Mucosa of descending colon (tissue), 3 donors: ENCODE results near the gene NPIPB8. TPM values are rescaled to one million over a fixed set of nuclear protein-coding genes. Genes with fewer than 3 reads are reported as not detected.
A peak's percentile ranks its signal among the peaks of the same experiment; 100 is the strongest.
"Not testable (repeated sequence)": the region's sequence is repeated elsewhere in the genome, so short reads cannot be mapped to it uniquely, and the experiment has no call there.

Experiments used
- ATAC-seq: fragments of 200-7000 bp; cut with Tn5 transposase; one replicate; pipeline ENCODE4 v1.9.1; 2020; ENCODE audit warnings: mild to moderate bottlenecking, moderate library complexity
- DNase-seq, 3 donors: peaks; one replicate each; pipeline ENCODE4 v3.0.0-alpha.2; 2020
- H3K36me3 ChIP-seq: fragments of 200-600 bp; one replicate; pipeline ENCODE4 v1.8.0; 2021; ENCODE audit warnings: low read depth, mild to moderate bottlenecking
- H3K4me1 ChIP-seq: fragments of 200-600 bp; one replicate; pipeline ENCODE4 v1.8.0; 2021; ENCODE audit warnings: low read depth, mild to moderate bottlenecking
- H3K4me3 ChIP-seq: fragments of 200-600 bp; one replicate; pipeline ENCODE4 v1.8.0; 2021; ENCODE audit warnings: mild to moderate bottlenecking
- H3K9me3 ChIP-seq: fragments of 200-600 bp; one replicate; pipeline ENCODE4 v1.8.0; 2021; ENCODE audit warnings: mild to moderate bottlenecking
- intact Hi-C, 2 donors: fragments of 100-400 bp; cut with DNase I in 1 of 2; cut with micrococcal nuclease in 1 of 2; formaldehyde crosslinking; loops; one replicate each; pipeline versions ENCODE4 v1.11.0 to v1.11.1; 2022; cut with DNase I, micrococcal nuclease
- total RNA-seq, 3 donors: library from RNA; stranded (reverse); fragmentation: NEBNext Ultra II Directional in 2 of 3; extraction: Animal tissue kit (Norgen Biotek cat#: 25700) in 2 of 3; gene quantifications; one replicate each; pipeline versions ENCODE4 v1.2.1 to v1.2.4, GENCODE V29; 2021 to 2023
- TF ChIP-seq, protein P1 (sequence below): fragments of 200-600 bp; IDR thresholded peaks from one replicate; pipeline ENCODE4 v1.8.0; 2022; ENCODE audit warnings: antibody characterized with exemption, mild to moderate bottlenecking
- donor health status: DM: no; HTN: no; CAD: no; lungs with moderate emphysema.
- donor health status: DM: no; HTN: no; CAD: no.
- donor health status: DM: no; HTN: yes; CAD: no.

Gene NPIPB8
- total RNA-seq, 3 donors from 2014 or later = 0.92 to 10.1 (median 1.2) TPM

DNA sequence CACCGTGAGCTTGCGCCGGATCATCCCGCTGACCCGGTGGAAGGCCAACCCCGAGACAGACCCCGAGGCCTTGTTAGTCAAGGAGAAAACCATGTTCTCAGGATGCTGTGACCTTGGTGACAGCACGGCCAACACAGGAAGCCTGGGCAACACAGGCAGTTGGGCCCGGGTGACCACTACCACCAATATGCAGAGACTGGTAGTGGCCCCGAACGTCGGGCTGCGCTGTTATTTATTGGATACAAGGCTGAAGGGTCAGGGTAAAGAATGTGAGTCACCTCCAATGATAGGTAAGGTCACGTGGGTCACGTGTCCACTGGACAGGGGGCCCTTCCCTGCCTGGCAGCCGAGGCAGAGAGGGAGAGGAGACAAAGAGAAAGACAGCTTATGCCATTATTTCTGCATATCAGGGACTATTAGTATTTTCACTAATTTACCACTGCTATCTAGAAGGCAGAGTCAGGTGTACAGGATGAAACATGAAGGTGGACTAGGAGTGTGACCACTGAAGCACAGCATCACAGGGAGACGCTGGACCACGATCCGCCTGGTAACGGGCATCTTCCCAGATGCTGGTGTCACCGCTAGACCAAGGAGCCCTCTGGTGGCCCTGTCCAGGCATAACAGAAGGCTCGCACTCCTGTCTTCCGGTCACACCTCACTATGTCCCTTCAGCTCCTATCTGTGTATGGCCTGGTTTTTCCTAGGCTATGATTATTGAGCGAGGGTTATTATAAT is 22.2 kb upstream of the NPIPB8 start:
- H3K9me3 ChIP-seq, intact Hi-C loops, ATAC-seq, H3K36me3 ChIP-seq, H3K4me3 ChIP-seq, H3K4me1 ChIP-seq: not testable (repeated sequence)
- TF ChIP-seq, protein P1, sequence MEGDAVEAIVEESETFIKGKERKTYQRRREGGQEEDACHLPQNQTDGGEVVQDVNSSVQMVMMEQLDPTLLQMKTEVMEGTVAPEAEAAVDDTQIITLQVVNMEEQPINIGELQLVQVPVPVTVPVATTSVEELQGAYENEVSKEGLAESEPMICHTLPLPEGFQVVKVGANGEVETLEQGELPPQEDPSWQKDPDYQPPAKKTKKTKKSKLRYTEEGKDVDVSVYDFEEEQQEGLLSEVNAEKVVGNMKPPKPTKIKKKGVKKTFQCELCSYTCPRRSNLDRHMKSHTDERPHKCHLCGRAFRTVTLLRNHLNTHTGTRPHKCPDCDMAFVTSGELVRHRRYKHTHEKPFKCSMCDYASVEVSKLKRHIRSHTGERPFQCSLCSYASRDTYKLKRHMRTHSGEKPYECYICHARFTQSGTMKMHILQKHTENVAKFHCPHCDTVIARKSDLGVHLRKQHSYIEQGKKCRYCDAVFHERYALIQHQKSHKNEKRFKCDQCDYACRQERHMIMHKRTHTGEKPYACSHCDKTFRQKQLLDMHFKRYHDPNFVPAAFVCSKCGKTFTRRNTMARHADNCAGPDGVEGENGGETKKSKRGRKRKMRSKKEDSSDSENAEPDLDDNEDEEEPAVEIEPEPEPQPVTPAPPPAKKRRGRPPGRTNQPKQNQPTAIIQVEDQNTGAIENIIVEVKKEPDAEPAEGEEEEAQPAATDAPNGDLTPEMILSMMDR = peak; percentile 43
- peak; percentile 70 to 80 (median 80) for DNase-seq

DNA sequence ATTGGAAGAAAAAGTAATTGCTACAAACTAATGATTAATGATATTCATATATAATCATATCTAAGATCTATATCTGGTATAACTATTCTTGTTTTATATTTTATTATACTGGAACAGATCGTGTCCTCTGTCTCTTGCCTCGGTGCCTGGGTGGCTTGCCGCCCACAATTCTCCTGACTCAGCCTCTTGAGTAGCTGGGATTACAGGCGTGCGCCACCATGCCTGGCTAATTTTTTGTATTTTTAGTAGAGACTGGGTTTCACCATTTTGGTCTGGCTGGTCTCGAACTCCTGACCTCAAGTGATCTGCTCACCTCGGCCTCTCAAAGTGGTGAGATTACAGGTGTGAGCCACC is 21.7 kb upstream of the NPIPB8 start:
- H3K4me1 ChIP-seq, H3K9me3 ChIP-seq, H3K36me3 ChIP-seq, DNase-seq, intact Hi-C loops, ATAC-seq, H3K4me3 ChIP-seq: not testable (repeated sequence)

DNA sequence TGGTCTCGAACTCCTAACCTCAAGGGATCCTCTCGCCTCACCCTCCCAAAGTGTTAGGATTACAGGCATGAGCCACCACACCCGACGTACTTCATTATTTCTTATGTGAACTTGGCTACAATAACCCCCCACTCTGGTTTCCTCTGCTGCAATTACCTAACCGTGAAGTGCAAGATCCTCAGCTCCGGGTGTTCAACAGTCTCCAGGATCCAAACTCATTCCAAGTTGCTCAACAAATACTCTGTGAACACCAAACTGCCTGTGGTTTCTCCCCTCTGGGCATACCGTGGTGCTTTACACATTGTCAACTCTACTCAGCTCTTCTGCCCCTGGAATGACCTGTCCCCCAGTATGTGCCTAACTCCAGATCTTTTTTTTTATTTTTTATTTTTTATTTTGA is 21.2 kb upstream of the NPIPB8 start:
- Histone ChIP-seq H3K4me3 (no peak overlapping the region), H3K4me1 (no peaks in the 10 kb centered on the region), H3K36me3 (no peaks in the 10 kb centered on the region), H3K9me3 (no peaks in the 10 kb centered on the region)
- TF ChIP-seq, protein P1 = no peak
- intact Hi-C loops = no loop called here
- no peak for ATAC-seq
- no peak for DNase-seq

DNA sequence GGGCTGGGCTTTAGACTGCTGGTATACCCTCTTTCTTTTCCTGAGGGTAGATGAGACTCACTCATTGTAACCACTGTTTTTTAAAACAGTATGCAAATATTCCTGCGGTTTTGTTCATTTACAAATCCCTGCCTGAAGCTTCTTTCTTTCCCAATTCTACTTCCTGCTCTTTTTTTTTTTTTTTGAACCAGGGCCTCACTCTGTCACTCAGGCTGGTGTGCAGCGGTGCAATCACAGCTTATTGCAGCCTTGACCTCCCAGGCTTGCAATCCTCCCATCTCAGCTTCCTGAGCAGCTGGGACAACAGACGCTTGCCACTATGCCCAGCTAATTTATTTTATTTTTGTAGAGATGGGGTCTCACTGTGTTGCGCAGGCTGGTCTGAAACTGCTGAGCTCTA is 20.0 kb upstream of the NPIPB8 start:
- H3K4me1 ChIP-seq = no peaks in the 10 kb centered on the region
- no peak for ATAC-seq
- H3K4me3 ChIP-seq = no peak overlapping the region
- intact Hi-C loops = no loop called here
- H3K9me3 ChIP-seq = no peaks in the 10 kb centered on the region
- DNase-seq = no peak
- no peaks in the 10 kb centered on the region for H3K36me3 ChIP-seq
- TF ChIP-seq, protein P1 = no peak

DNA sequence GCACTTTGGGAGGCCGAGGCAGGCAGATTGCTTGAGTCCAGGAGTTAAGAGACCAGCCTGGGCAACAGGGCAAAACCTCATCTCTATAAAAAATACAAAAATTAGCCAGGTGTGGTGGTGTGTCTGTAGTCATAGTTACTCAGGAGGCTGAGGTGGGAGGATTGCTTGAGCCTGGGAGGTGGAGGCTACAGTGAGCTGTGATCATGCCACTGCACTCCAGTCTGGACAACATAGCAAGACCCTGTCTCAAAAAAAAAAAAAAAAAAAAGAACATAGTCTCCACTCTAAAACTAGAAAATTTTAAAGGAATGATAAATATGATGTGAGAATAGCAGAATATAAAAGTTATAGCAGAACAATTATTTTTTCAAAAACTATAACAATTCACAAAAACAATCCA is 17.5 kb upstream of the NPIPB8 start:
- H3K4me3 ChIP-seq, H3K36me3 ChIP-seq, H3K4me1 ChIP-seq, DNase-seq, H3K9me3 ChIP-seq, ATAC-seq, intact Hi-C loops: not testable (repeated sequence)

DNA sequence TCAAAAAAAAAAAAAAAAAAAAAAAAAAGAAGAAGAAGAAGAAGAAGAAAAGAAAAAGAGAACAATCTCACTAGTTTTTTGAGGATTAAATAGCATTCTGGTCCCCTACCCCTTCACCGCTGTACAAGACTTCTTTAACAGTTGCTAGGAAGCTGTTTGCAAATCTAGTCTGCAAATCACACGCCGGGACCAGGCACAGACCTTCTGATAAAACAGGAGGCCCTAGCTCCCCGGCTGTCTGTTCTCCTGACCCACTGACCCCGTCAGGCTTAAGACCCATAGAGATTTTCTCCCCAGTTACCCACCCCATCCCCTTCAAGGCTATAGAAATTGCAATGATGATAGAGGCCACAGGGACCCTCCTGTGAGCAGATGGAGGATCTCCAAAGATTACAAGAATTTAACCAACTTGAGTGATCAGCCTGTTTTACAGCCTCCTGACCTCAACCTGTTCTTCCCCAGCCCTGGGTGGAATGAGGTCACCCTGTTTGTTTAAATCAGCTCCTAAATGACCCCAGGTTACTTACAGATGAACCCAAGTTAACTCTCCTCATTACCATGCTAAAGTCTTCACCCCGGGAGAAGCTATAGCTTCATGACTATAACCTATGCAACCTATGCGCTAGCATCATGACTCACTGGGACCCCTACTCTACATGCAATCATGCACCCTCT is 16.2 kb upstream of the NPIPB8 start:
- Histone ChIP-seq H3K9me3 (no peaks in the 10 kb centered on the region), H3K4me3 (no peak overlapping the region), H3K4me1 (no peaks in the 10 kb centered on the region), H3K36me3 (no peaks in the 10 kb centered on the region)
- TF ChIP-seq, protein P1 = no peak
- ATAC-seq = no peak
- intact Hi-C loops = no loop called here
- no peak for DNase-seq

DNA sequence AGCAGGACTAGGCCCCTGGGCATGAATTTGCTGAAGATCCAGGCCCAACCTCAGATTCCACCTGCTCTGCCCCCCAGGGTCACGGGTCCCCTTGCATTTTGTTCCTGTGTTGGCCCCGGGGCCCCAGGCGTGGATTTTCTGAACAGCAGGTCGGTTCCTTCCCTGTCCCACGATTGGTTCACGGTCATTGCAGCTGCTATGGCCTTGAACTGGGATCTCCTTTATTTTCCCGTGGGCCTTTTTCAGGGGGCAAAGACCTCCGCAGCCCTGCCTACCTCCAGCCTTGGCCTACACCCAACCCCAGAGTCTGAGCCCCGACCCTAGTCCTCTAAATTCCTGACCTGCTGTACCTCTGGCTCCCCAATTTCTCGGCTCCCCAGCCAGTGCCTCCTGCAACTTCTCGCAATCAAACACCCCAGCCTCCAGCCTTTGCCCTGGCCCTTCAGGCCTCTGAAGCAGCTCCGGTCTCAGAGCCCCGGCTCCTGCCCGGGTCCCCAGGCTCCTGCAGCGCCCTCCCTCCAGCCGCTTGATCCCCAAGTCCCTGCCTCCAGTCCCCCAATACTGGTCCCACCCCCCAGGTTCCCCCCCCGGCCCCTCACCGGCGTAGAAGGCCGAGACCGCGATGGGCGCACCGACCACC is 15.2 kb upstream of the NPIPB8 start:
- peak in 1 of 3 donors; percentile 50 for DNase-seq

More for the DNA sequence above, 15.2 kb upstream of the NPIPB8 start:
- H3K9me3 ChIP-seq, H3K36me3 ChIP-seq, intact Hi-C loops, H3K4me1 ChIP-seq: not testable (repeated sequence)
- peak; percentile 66 for ATAC-seq
- peak overlapping the region; percentile 9 for H3K4me3 ChIP-seq
